Measurements from ENCODE around the gene CBX6. TPM values are rescaled to one million over a fixed set of nuclear protein-coding genes. Genes with fewer than 3 reads are reported as not detected.
A peak's percentile ranks its signal among the peaks of the same experiment; 100 is the strongest.

Gene CBX6
- total RNA-seq, 1 donor from 2014 or later, result 11.0 TPM

DNA sequence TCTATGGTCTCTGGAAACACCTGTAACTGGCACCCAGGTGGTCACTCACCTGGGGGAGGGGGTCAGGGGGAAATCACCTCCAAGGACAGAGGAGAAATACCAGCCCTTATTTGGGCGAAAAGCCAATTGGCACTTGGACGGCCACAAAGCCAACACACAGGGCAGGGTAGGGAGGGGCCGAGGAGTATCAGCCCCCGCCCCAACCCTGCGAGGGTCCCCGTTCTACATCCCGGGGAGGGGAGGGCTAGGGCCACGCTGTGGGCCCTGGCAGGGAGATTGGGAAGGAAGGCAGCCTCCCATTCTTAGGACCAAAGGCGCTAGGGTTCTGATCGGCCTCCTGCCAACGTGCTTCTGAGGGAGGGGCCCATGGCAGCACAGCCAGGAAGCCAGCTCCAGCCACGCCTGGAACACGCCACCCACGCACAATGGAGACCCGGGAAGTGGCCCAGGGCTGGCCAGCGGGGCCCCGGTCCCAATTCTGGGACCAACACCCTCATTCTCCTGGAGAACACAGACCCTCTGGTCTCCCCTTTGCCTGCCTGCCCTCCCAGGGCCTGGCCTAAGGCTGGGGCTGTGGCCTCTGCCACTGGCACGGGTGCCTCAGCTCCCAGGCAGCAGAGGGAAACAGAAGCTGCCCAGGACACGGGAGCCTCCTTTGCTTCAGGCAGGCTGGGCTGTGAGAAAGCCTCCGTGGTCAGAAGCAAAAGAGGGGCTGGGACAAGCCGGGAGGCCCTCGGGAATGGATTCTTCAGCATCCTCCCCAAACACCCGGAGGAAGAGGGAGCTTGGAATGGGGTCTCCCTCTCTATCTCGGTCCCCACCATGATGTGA lies 7.4 kb downstream of the CBX6 start:
- Mint-ChIP-seq H3K4me3 (ENCODE audit: unreplicated experiment) (peak overlapping the region; percentile 56), H3K36me3 (ENCODE audit: low read depth, unreplicated experiment) (no peaks in the 10 kb centered on the region), H3K27me3 (ENCODE audit: unreplicated experiment) (peaks cover 10% of the 10 kb centered on the region), H3K4me1 (ENCODE audit: unreplicated experiment) (no peaks in the 10 kb centered on the region), H3K9me3 (ENCODE audit: unreplicated experiment) (no peaks in the 10 kb centered on the region), H3K27ac (ENCODE audit: unreplicated experiment) (no peak overlapping the region)
- TF ChIP-seq, protein P1, sequence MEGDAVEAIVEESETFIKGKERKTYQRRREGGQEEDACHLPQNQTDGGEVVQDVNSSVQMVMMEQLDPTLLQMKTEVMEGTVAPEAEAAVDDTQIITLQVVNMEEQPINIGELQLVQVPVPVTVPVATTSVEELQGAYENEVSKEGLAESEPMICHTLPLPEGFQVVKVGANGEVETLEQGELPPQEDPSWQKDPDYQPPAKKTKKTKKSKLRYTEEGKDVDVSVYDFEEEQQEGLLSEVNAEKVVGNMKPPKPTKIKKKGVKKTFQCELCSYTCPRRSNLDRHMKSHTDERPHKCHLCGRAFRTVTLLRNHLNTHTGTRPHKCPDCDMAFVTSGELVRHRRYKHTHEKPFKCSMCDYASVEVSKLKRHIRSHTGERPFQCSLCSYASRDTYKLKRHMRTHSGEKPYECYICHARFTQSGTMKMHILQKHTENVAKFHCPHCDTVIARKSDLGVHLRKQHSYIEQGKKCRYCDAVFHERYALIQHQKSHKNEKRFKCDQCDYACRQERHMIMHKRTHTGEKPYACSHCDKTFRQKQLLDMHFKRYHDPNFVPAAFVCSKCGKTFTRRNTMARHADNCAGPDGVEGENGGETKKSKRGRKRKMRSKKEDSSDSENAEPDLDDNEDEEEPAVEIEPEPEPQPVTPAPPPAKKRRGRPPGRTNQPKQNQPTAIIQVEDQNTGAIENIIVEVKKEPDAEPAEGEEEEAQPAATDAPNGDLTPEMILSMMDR (IDR thresholded peaks at IDR 0.05; ENCODE audit: unreplicated experiment), result no peak
- DNase-seq (ENCODE audit: low spot score), result no peak

DNA sequence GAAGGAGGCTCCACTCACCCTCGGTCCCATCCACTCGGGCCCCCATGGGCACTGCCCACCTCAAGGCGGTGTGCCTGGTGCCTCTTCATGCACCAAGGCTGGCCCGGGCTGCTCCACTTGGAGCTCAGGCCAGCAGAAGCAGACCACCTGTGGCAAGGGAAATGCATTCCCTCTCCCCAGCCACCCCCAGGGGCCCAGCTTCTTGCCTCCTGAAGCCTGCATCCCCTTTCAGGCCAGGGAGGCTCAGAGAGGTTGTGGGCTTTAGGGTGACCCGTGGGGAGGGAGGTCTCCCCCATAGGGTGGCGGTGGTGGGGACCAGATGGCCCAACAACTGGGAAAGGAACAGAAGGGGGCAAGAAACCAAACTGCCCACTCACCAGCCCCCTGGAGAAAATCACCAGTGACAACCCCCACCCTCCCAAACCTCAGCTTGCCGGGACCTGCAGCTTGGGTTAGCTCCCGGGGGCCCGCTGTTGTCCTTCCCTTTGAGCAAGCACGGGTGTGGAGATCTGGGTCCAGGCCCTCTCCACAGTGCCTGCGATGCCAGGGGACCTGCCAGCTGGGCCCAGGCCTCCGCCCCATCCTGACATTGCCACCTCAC lies 8.4 kb downstream of the CBX6 start:
- Mint-ChIP-seq H3K27me3 (ENCODE audit: unreplicated experiment) (peaks cover 7% of the 10 kb centered on the region), H3K27ac (ENCODE audit: unreplicated experiment) (no peak overlapping the region)
- DNase-seq (ENCODE audit: low spot score), result no peak

GRCh38 chr22:38862375-38863329 lies 9.4 kb downstream of the CBX6 start:
- Mint-ChIP-seq H3K4me3 (ENCODE audit: unreplicated experiment) (no peak overlapping the region), H3K27me3 (ENCODE audit: unreplicated experiment) (peaks cover 2% of the 10 kb centered on the region), H3K9me3 (ENCODE audit: unreplicated experiment) (no peaks in the 10 kb centered on the region), H3K27ac (ENCODE audit: unreplicated experiment) (no peak overlapping the region), H3K36me3 (ENCODE audit: low read depth, unreplicated experiment) (no peaks in the 10 kb centered on the region), H3K4me1 (ENCODE audit: unreplicated experiment) (no peaks in the 10 kb centered on the region)
- DNase-seq (ENCODE audit: low spot score), result no peak
- TF ChIP-seq, protein P1 (IDR thresholded peaks at IDR 0.05; ENCODE audit: unreplicated experiment), result no peak

More for the DNA sequence above, 8.4 kb downstream of the CBX6 start:
- TF ChIP-seq, protein P1 (IDR thresholded peaks at IDR 0.05; ENCODE audit: unreplicated experiment), result no peak
- no peaks in the 10 kb centered on the region for H3K9me3 Mint-ChIP-seq (ENCODE audit: unreplicated experiment)
- H3K36me3 Mint-ChIP-seq (ENCODE audit: low read depth, unreplicated experiment), result no peaks in the 10 kb centered on the region
- H3K4me1 Mint-ChIP-seq (ENCODE audit: unreplicated experiment), result no peaks in the 10 kb centered on the region
- H3K4me3 Mint-ChIP-seq (ENCODE audit: unreplicated experiment), result no peak overlapping the region

DNA sequence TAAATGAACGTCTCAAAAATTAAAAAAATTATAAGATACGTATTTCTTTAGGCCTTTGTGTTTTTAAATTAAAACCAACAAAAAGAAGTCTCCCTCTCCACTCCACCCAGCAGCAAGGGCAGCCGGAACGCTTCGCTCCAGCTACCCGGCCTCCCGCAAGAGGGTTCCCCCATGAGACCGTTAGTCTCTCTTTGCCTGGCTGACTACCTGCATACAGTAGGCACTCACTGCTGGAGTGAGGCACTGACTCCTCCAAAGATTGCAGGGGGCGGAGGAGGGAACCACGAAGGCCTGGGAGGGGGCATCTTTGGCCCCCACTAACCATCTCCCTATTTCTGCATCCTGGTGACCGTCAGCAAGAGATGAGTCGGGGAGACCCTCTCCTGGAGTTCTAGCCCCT lies 10.1 kb downstream of the CBX6 start:
- no peak overlapping the region for H3K27ac Mint-ChIP-seq (ENCODE audit: unreplicated experiment)
- TF ChIP-seq, protein P1 (IDR thresholded peaks at IDR 0.05; ENCODE audit: unreplicated experiment), result no peak
- no peaks in the 10 kb centered on the region for H3K36me3 Mint-ChIP-seq (ENCODE audit: low read depth, unreplicated experiment)
- no peak overlapping the region for H3K4me3 Mint-ChIP-seq (ENCODE audit: unreplicated experiment)
- no peaks in the 10 kb centered on the region for H3K9me3 Mint-ChIP-seq (ENCODE audit: unreplicated experiment)
- peaks cover 2% of the 10 kb centered on the region for H3K27me3 Mint-ChIP-seq (ENCODE audit: unreplicated experiment)
- no peaks in the 10 kb centered on the region for H3K4me1 Mint-ChIP-seq (ENCODE audit: unreplicated experiment)
- no peak for DNase-seq (ENCODE audit: low spot score)

All from endothelial cell (in vitro differentiated cells).